ENCODE measurements around the gene KRT71.

DNA sequence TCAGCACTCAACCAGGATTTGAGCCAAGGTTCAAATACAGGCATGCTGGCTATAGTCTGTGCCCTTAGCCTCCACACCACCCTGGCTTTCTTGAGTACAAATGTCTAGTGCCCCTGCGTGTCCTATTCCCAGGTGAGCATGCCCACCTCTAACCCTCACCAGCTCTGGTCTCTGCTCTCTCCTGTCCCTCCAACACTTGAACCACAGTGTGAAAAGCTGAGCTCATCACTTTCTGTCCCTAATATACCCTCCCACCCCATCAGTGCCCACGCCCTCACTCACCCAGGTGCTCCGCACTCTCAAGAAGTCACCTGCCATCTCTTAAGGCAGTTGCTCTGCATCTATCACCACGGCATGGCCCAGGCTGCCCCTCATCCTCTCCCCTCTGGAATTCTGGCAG is 7.0 kb upstream of the KRT71 start:
- TF ChIP-seq CTCF (IDR thresholded peaks at IDR 0.05; ENCODE audit: low read length) = no peak
- TF ChIP-seq EZH2phosphoT487 (IDR thresholded peaks at IDR 0.05; ENCODE audit: low read length) = no peak
- TF ChIP-seq EZH2 (optimal IDR thresholded peaks at IDR 0.05; ENCODE audit: low read depth, low read length) = no peak
